Measurements from ENCODE around the gene UBE2QL1. TPM values are rescaled to one million over a fixed set of nuclear protein-coding genes. Genes with fewer than 3 reads are reported as not detected.

The UBE2QL1 gene
- total RNA-seq, 1 experiment from 2014 or later = not detected

GRCh38 chr5:6470672-6471071, 22.0 kb downstream of the UBE2QL1 start:
- CTCF ChIA-PET = no interaction called here
- H3K27me3 Mint-ChIP-seq (ENCODE audit: insufficient read depth, unreplicated experiment) = peaks cover 28% of the 10 kb centered on the region
- H3K27me3 ChIP-seq (replicated peaks; ENCODE audit: control insufficient read depth, insufficient read depth, low read length) = peaks cover 2% of the 10 kb centered on the region; the same call in 1 of the 2 replicates

GRCh38 chr5:6471252-6471651, 22.6 kb downstream of the UBE2QL1 start:
- intact Hi-C loops (cut with micrococcal nuclease; ENCODE audit: unreplicated experiment) = no loop called here
- DNase-seq = no peak
- TF ChIP-seq CTCF (IDR thresholded peaks at IDR 0.05; ENCODE audit: insufficient read depth in 1 of 2, low read depth in 1 of 2, low read length in 1 of 2, severe bottlenecking in 1 of 2, unreplicated experiment in 1 of 2) = no peak
- Histone ChIP-seq H3K4me3 (ENCODE audit: low read depth, low read length) (no peak overlapping the region), H3K27me3 (replicated peaks; ENCODE audit: control insufficient read depth, insufficient read depth, low read length) (peaks cover 2% of the 10 kb centered on the region; the same call in 1 of the 2 replicates), H3K36me3 (ENCODE audit: control insufficient read depth, insufficient read depth, low read length) (no peaks in the 10 kb centered on the region), H3K9me3 (no peaks in the 10 kb centered on the region), H3K4me1 (no peaks in the 10 kb centered on the region)
- Mint-ChIP-seq H3K4me1 (ENCODE audit: low read depth, unreplicated experiment) (peaks cover 8% of the 10 kb centered on the region), H3K27me3 (ENCODE audit: insufficient read depth, unreplicated experiment) (peaks cover 28% of the 10 kb centered on the region), H3K9me3 (ENCODE audit: unreplicated experiment) (no peaks in the 10 kb centered on the region), H3K27ac (ENCODE audit: unreplicated experiment) (no peak overlapping the region), H3K4me3 (ENCODE audit: unreplicated experiment) (no peak overlapping the region), H3K36me3 (ENCODE audit: insufficient read depth, unreplicated experiment) (no peaks in the 10 kb centered on the region)
- no TSS peak for BruUV-seq (replicated peaks)
- POLR2A ChIA-PET = no interaction called here
- CTCF ChIA-PET = no interaction called here

More at GRCh38 chr5:6470672-6471071, 22.0 kb downstream of the UBE2QL1 start:
- Histone ChIP-seq H3K9me3 (no peaks in the 10 kb centered on the region), H3K36me3 (ENCODE audit: control insufficient read depth, insufficient read depth, low read length) (no peaks in the 10 kb centered on the region), H3K4me1 (no peaks in the 10 kb centered on the region), H3K4me3 (ENCODE audit: low read depth, low read length) (no peak overlapping the region)
- BruUV-seq (replicated peaks) = no TSS peak
- intact Hi-C loops (cut with micrococcal nuclease; ENCODE audit: unreplicated experiment) = no loop called here
- TF ChIP-seq CTCF (IDR thresholded peaks at IDR 0.05; ENCODE audit: insufficient read depth in 1 of 2, low read depth in 1 of 2, low read length in 1 of 2, severe bottlenecking in 1 of 2, unreplicated experiment in 1 of 2) = no peak
- POLR2A ChIA-PET = no interaction called here
- Mint-ChIP-seq H3K4me1 (ENCODE audit: low read depth, unreplicated experiment) (peaks cover 8% of the 10 kb centered on the region), H3K4me3 (ENCODE audit: unreplicated experiment) (no peak overlapping the region), H3K9me3 (ENCODE audit: unreplicated experiment) (no peaks in the 10 kb centered on the region), H3K27ac (ENCODE audit: unreplicated experiment) (no peak overlapping the region), H3K36me3 (ENCODE audit: insufficient read depth, unreplicated experiment) (no peaks in the 10 kb centered on the region)
- DNase-seq = no peak

- H3K4me3 Mint-ChIP-seq (ENCODE audit: unreplicated experiment) = no peak overlapping the region
- TF ChIP-seq CTCF (IDR thresholded peaks at IDR 0.05; ENCODE audit: insufficient read depth in 1 of 2, low read depth in 1 of 2, low read length in 1 of 2, severe bottlenecking in 1 of 2, unreplicated experiment in 1 of 2) = no peak
- DNase-seq = no peak
- no peak overlapping the region for H3K4me3 ChIP-seq (ENCODE audit: low read depth, low read length)
- no TSS peak for BruUV-seq (replicated peaks)
- H3K27me3 Mint-ChIP-seq (ENCODE audit: insufficient read depth, unreplicated experiment) = peaks cover 18% of the 10 kb centered on the region
- ChIA-PET CTCF (no interaction called here), POLR2A (no interaction called here)
- H3K9me3 ChIP-seq = no peaks in the 10 kb centered on the region
- no peaks in the 10 kb centered on the region for H3K36me3 ChIP-seq (ENCODE audit: control insufficient read depth, insufficient read depth, low read length)
- no peaks in the 10 kb centered on the region for H3K9me3 Mint-ChIP-seq (ENCODE audit: unreplicated experiment)
- H3K36me3 Mint-ChIP-seq (ENCODE audit: insufficient read depth, unreplicated experiment) = no peaks in the 10 kb centered on the region
- peaks cover 8% of the 10 kb centered on the region for H3K4me1 Mint-ChIP-seq (ENCODE audit: low read depth, unreplicated experiment)
- no peaks in the 10 kb centered on the region for H3K4me1 ChIP-seq
- intact Hi-C loops (cut with micrococcal nuclease; ENCODE audit: unreplicated experiment) = no loop called here
- no peak overlapping the region for H3K27ac Mint-ChIP-seq (ENCODE audit: unreplicated experiment)
- H3K27me3 ChIP-seq (replicated peaks; ENCODE audit: control insufficient read depth, insufficient read depth, low read length) = peaks cover 2% of the 10 kb centered on the region; the same call in 1 of the 2 replicates
These were observed 24.1 kb downstream of the UBE2QL1 start for GRCh38 chr5:6472792-6473191.
